GM18861 (cell line): ENCODE data around the gene PROCA1.
"Not testable (repeated sequence)": the region's sequence is repeated elsewhere in the genome, so short reads cannot be mapped to it uniquely, and the experiment has no call there.

Source experiments
- ATAC-seq: cut with Tn5 transposase; IDR thresholded peaks from one replicate; pipeline ENCODE4 v1.9.1; 2021; ENCODE audit not compliant: unreplicated experiment

PROCA1 gene

GRCh38 chr17:28744104-28744971 lies 32.6 kb upstream of the PROCA1 start:
- peak; percentile 9 for ATAC-seq

- peak; percentile 41 for ATAC-seq
Measured at GRCh38 chr17:28743243-28744103, 31.8 kb upstream of the PROCA1 start, which contains the start of gene TRAF4. Gene TRAF4, plus strand, starts transcription at chr17:28744011. Its CDS starts 102 bp downstream, at chr17:28744113.

- no peak for ATAC-seq
Measured at GRCh38 chr17:28741358-28742349, 30.0 kb upstream of the PROCA1 start.

- no peak for ATAC-seq
Measured at GRCh38 chr17:28740406-28741357, 29.0 kb upstream of the PROCA1 start.

- peak; percentile 34 for ATAC-seq
Measured at GRCh38 chr17:28738680-28739384, 27.1 kb upstream of the PROCA1 start.

GRCh38 chr17:28737770-28738679 lies 26.3 kb upstream of the PROCA1 start:
- peak; percentile 51 for ATAC-seq

- ATAC-seq = no peak
Measured at GRCh38 chr17:28737316-28737715, 25.6 kb upstream of the PROCA1 start.

GRCh38 chr17:28735913-28736769 lies 24.5 kb upstream of the PROCA1 start:
- not testable (repeated sequence) for ATAC-seq

GRCh38 chr17:28735242-28735722 lies 23.6 kb upstream of the PROCA1 start:
- ATAC-seq = no peak

- ATAC-seq = no peak
Measured at GRCh38 chr17:28734712-28735241, 23.1 kb upstream of the PROCA1 start.

- no peak for ATAC-seq
Measured at GRCh38 chr17:28733346-28733745, 21.7 kb upstream of the PROCA1 start.

GRCh38 chr17:28729950-28730330 lies 18.3 kb upstream of the PROCA1 start:
- ATAC-seq = no peak

- peak; percentile 26 for ATAC-seq
Measured at GRCh38 chr17:28728364-28729200, 16.9 kb upstream of the PROCA1 start, which contains the start of gene NEK8. Gene NEK8, plus strand, starts transcription at chr17:28728788. Its CDS starts 26 bp downstream, at chr17:28728814.

- peak; percentile 26 for ATAC-seq
Measured at GRCh38 chr17:28726627-28727491, 15.2 kb upstream of the PROCA1 start.
